Heart right ventricle (tissue), 16 donors: Measurements from ENCODE around the gene FAM149B1. TPM values are rescaled to one million over a fixed set of nuclear protein-coding genes. Genes with fewer than 3 reads are reported as not detected.

ENCODE experiments used
- ATAC-seq, 8 donors: fragments of 200-7000 bp; cut with Tn5 transposase; one replicate each; pipeline ENCODE4 v1.9.1; 2020; ENCODE audit warnings: mild to moderate bottlenecking in 8 of 8, moderate library complexity in 8 of 8, moderate number of reproducible peaks in 1 of 8
- DNase-seq, 2 donors: peaks; one replicate each; pipeline ENCODE4 v3.0.0-alpha.2; 2020
- H3K27ac ChIP-seq, 10 donors: fragments of 200-600 bp; sonication (generic) in 2 of 10; one replicate each; pipeline versions ENCODE4 v1.5.0 to v1.8.0; 2020 to 2022; ENCODE audit warnings: mild to moderate bottlenecking in 3 of 10
- H3K27me3 ChIP-seq, 7 donors: fragments of 200-600 bp; one replicate each; pipeline ENCODE4 v1.8.0; 2021 to 2022; ENCODE audit warnings: mild to moderate bottlenecking in 2 of 7
- H3K36me3 ChIP-seq, 9 donors: fragments of 200-600 bp; sonication (generic) in 1 of 9; one replicate each; pipeline versions ENCODE4 v1.5.0 to v1.8.0; 2020 to 2022; ENCODE audit warnings: mild to moderate bottlenecking in 2 of 9
- H3K4me1 ChIP-seq, 9 donors: fragments of 200-600 bp; sonication (generic) in 1 of 9; one replicate each; pipeline versions ENCODE4 v1.5.0 to v1.8.0; 2020 to 2022; ENCODE audit warnings: mild to moderate bottlenecking in 4 of 9
- H3K4me3 ChIP-seq, 10 donors: fragments of 200-600 bp; sonication (generic) in 2 of 10; one replicate each; pipeline versions ENCODE4 v1.5.0 to v1.8.0; 2020 to 2022; ENCODE audit warnings: mild to moderate bottlenecking in 7 of 10, moderate library complexity in 2 of 10
- H3K9me3 ChIP-seq, 11 donors: fragments of 200-600 bp in 10 of 11; sonication (generic) in 2 of 11; one replicate each; pipeline versions ENCODE4 v1.5.0 to v1.8.0; 2013 to 2022; ENCODE audit warnings: mild to moderate bottlenecking in 2 of 11, control low read depth in 1 of 11, moderate library complexity in 1 of 11
- CTCF ChIP-seq, 9 donors: fragments of 200-600 bp; sonication (generic) in 2 of 9; IDR thresholded peaks; one replicate each; pipeline versions ENCODE4 v1.5.0 to v1.8.0; 2021 to 2022; ENCODE audit warnings: antibody characterized with exemption in 9 of 9, mild to moderate bottlenecking in 5 of 9, moderate library complexity in 1 of 9
- WGBS, 2 donors: extraction: QIAGEN DNeasy Blood & Tissue Kit; methylation state at CpG; one replicate each; pipeline ENCODE4 v1.1.7; 2013; ENCODE audit warnings: inconsistent platforms in 1 of 2; 5-methylcytosine and 5-hydroxymethylcytosine counted together
- intact Hi-C, 10 donors: fragments of 100-400 bp; cut with DNase I; formaldehyde crosslinking; loops; one replicate each; pipeline versions ENCODE4 v1.11.1 to v1.14.2; 2022
- long read RNA-seq, 3 donors: library from polyadenylated mRNA; unstranded; transcript quantifications; one replicate each; pipeline ENCODE4 v2.0.0, GENCODE V29; 2020 to 2021
- polyA plus RNA-seq, 2 donors: library from polyadenylated mRNA; stranded (reverse); fragments of 200-250 nt; gene quantifications; one replicate each; pipeline ENCODE4 v1.2.3, GENCODE V29; 2013
- total RNA-seq, 10 donors: library from RNA; stranded (reverse); fragmentation: NEBNext Ultra II Directional in 3 of 10; extraction: Animal tissue kit (Norgen Biotek cat#: 25700) in 3 of 10; gene quantifications; one replicate each; pipeline versions ENCODE4 v1.2.1 to v1.2.4, GENCODE V29; 2021 to 2023
- donor health status: Arrhythmogenic right ventricular cardiomyopathy.
- donor health status: ischemic (EF 13 %, LVEDD 7.1; RV severe dilation, severe dysfunction).
- donor health status: healthy with polysubstance abuse.
- donor health status: DM: no; HTN: yes; CAD: no.
- donor health status: DM: no; HTN: no; CAD: no.
- donor health status: ischemic (EF 25% LVEDD 6.9; RV normal size, moderate dysfunction).
- donor health status: ischemic (EF 25% LVEDD 5.7; RV mildly dilated, moderate dysfunction).
- donor health status: healthy.
- donor health status: DM: yes; HTN: yes; CAD: no.
- donor health status: Ischemic cardiomyopathy.
- donor health status: ischemic (EF 35%, LVEDD 5.7; RV mildly dilated, moderate dysfunction).
- donor health status: nonischemic (EF 11% LVEDD 7.7; RV severe dilation, severe dysfunction).
- donor health status: DM: yes; HTN: yes; CAD: no.
- donor health status: PGD.
- donor health status: ischemic (EF 29% LVEDD 5.4; RV normal size, mild dysfunction).
- donor health status: nonischemic (EF 23%, LVEDD 6.1; RV moderate dilation, normal function).

Gene FAM149B1
- total RNA-seq (10 to 100 TPM; 12.2 to 19.7 (median 16.7) TPM), polyA plus RNA-seq (10 to 100 TPM in 1 of 2 donors, 1 to 10 TPM in 1; 8.0 to 27.0 TPM)
- long read RNA-seq, donor 1, partial matches to known transcripts: 0 of 3 reads
- long read RNA-seq, donor 1, other reads (novel, unspliced or antisense): 3 of 3 reads
- long read RNA-seq, donor 2, partial matches to known transcripts: 3 of 9 reads
- long read RNA-seq, donor 2, other reads (novel, unspliced or antisense): 5 of 9 reads
- long read RNA-seq, donor 3, partial matches to known transcripts: 1 of 4 reads
- long read RNA-seq, donor 3, other reads (novel, unspliced or antisense): 3 of 4 reads

- peak; percentile 97 to 99 (median 99) for ATAC-seq
- H3K4me1 ChIP-seq: peaks cover 0 to 52% (median 43%) of the 10 kb centered on the region in 9 donors
- peak; percentile 92 to 96 for DNase-seq
- no peaks in the 10 kb centered on the region for H3K27me3 ChIP-seq
- H3K27ac ChIP-seq: peak within 1 kb of the TSS; percentile 87 to 98 (median 94)
- peak in 3 of 9 donors; percentile 25 to 39 (median 36) for TF ChIP-seq CTCF (IDR thresholded peaks at IDR 0.05)
- peak within 1 kb of the TSS; percentile 71 to 95 (median 86) for H3K4me3 ChIP-seq
- peaks cover 0 to 27% (median 5%) of the 10 kb centered on the region in 9 donors for H3K36me3 ChIP-seq
- 0% methylated on average over 47 to 49 of the region's 49 CpGs for WGBS, 2 donors
- intact Hi-C loops: loop anchor here in 2 of 10 donors (10.0 kb wide), 2 partner anchors 73 to 803 kb away; partner anchors contain the start of gene P4HA1 (in 1 of the 2)
- no peaks in the 10 kb centered on the region for H3K9me3 ChIP-seq
Measured at GRCh38 chr10:73167783-73168464, at the start of gene FAM149B1, which contains the start of gene ECD. TSS of gene FAM149B1 (plus strand) at chr10:73168119. CDS start at chr10:73168340, 221 bp downstream. TSS of gene ECD (minus strand) at chr10:73168008. CDS start at chr10:73163937, 4,071 bp downstream.

GRCh38 chr10:73119457-73119856 lies 48.5 kb upstream of the FAM149B1 start:
- no peaks in the 10 kb centered on the region for H3K27me3 ChIP-seq
- H3K9me3 ChIP-seq: no peaks in the 10 kb centered on the region
- H3K36me3 ChIP-seq: peaks cover 0 to 75% (median 4%) of the 10 kb centered on the region in 9 donors
- peaks cover 4 to 19% (median 11%) of the 10 kb centered on the region in 9 donors for H3K4me1 ChIP-seq
- ATAC-seq (no peak), DNase-seq (no peak)
- TF ChIP-seq CTCF (IDR thresholded peaks at IDR 0.05): no peak
- intact Hi-C loops: no loop called here
- peak overlapping the region in 4 of 10 donors; percentile 13 to 86 (median 78) for H3K27ac ChIP-seq
- 95 to 98% methylated on average over 1 of the region's 1 CpG for WGBS, 2 donors
- H3K4me3 ChIP-seq: no peak overlapping the region

DNA sequence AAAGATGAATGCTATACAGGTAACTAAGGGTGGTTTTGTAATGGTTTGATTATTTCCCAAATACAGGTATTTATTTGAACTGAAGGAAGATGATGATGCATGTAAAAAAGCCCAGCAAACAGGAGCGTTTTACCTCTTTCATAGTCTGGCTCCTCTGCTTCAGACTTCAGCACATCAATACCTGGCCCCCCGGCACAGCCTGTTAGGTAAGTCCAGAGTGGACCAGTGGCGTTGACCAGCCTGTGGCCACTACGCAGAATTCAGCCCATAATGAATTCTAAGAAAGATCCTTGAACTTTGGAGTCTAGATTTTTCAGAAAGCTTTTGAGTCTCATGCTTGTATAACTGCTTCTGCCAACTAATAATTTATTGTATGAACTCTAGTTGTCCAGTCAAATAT lies 48.0 kb upstream of the FAM149B1 start:
- ATAC-seq: no peak
- intact Hi-C loops: no loop called here
- DNase-seq: no peak
- Histone ChIP-seq H3K27ac (peak overlapping the region in 2 of 10 donors; percentile 71 to 86), H3K4me1 (peaks cover 4 to 19% (median 11%) of the 10 kb centered on the region in 9 donors), H3K27me3 (no peaks in the 10 kb centered on the region), H3K4me3 (no peak overlapping the region), H3K9me3 (no peaks in the 10 kb centered on the region), H3K36me3 (peaks cover 0 to 75% (median 4%) of the 10 kb centered on the region in 9 donors)
- TF ChIP-seq CTCF (IDR thresholded peaks at IDR 0.05): no peak
- 95 to 96% methylated on average over 4 of the region's 4 CpGs for WGBS, 2 donors

- Histone ChIP-seq H3K4me1 (no peaks in the 10 kb centered on the region), H3K27me3 (no peaks in the 10 kb centered on the region), H3K27ac (no peak overlapping the region), H3K36me3 (peaks cover 0 to 100% (median 41%) of the 10 kb centered on the region in 9 donors), H3K9me3 (no peaks in the 10 kb centered on the region), H3K4me3 (no peak overlapping the region)
- TF ChIP-seq CTCF (IDR thresholded peaks at IDR 0.05): no peak
- intact Hi-C loops: no loop called here
- DNase-seq: no peak
- WGBS, 2 donors: 97 to 100% methylated on average over 2 of the region's 2 CpGs
- no peak for ATAC-seq
Measured at GRCh38 chr10:73126343-73126742, 41.6 kb upstream of the FAM149B1 start.
